Duodenal mucosa (tissue), 2 donors: Measurements from ENCODE around the gene FN3K.
"Not testable (repeated sequence)": the region's sequence is repeated elsewhere in the genome, so short reads cannot be mapped to it uniquely, and the experiment has no call there.

Experiments
- H3K27ac ChIP-seq: one replicate; pipeline ENCODE4 v1.7.0; 2013; ENCODE audit warnings: low read depth, low read length
- H3K27me3 ChIP-seq, 2 donors: one replicate each; pipeline ENCODE4 v1.7.0; 2013; ENCODE audit warnings: low read length in 2 of 2, control low read depth in 1 of 2; ENCODE audit not compliant: insufficient read depth in 2 of 2, control insufficient read depth in 1 of 2
- H3K36me3 ChIP-seq, 2 donors: one replicate each; pipeline ENCODE4 v1.7.0; 2013; ENCODE audit warnings: low read length in 2 of 2, control low read depth in 1 of 2; ENCODE audit not compliant: insufficient read depth in 2 of 2, control insufficient read depth in 1 of 2
- H3K4me1 ChIP-seq, 2 donors: one replicate each; pipeline ENCODE4 v1.7.0; 2013; ENCODE audit warnings: low read length in 2 of 2, control low read depth in 1 of 2; ENCODE audit not compliant: insufficient read depth in 2 of 2, control insufficient read depth in 1 of 2
- H3K4me3 ChIP-seq, 2 donors: one replicate each; pipeline ENCODE4 v1.7.0; 2013; ENCODE audit warnings: low read length in 2 of 2, low read depth in 1 of 2
- H3K9ac ChIP-seq, 2 donors: one replicate each; pipeline ENCODE4 v1.7.0; 2013; ENCODE audit warnings: low read length in 2 of 2, low read depth in 1 of 2
- H3K9me3 ChIP-seq, 2 donors: one replicate each; pipeline ENCODE4 v1.7.0; 2013; ENCODE audit warnings: low read length in 2 of 2, control low read depth in 1 of 2; ENCODE audit not compliant: control insufficient read depth in 1 of 2

The FN3K gene

DNA sequence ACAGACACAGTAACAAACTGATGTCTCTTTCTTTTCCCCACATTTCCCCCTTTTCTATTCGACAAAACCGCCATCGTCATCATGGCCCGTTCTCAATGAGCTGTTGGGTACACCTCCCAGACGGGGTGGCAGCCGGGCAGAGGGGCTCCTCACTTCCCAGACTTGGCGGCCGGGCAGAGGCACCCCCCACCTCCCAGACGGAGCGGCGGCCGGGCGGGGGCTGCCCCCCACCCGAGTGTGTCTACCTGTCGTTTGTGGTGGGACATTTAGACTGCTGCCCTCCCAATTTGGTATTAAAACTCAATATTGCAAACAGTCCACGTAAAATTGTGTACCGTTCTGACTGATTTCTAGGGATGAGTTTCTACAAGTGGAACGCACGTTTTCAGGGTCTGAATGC lies 39.0 kb downstream of the FN3K start:
- not testable (repeated sequence) for H3K4me1 ChIP-seq, H3K27ac ChIP-seq
- H3K9ac ChIP-seq = peak overlapping the region in 1 of 2 donors; percentile 39

DNA sequence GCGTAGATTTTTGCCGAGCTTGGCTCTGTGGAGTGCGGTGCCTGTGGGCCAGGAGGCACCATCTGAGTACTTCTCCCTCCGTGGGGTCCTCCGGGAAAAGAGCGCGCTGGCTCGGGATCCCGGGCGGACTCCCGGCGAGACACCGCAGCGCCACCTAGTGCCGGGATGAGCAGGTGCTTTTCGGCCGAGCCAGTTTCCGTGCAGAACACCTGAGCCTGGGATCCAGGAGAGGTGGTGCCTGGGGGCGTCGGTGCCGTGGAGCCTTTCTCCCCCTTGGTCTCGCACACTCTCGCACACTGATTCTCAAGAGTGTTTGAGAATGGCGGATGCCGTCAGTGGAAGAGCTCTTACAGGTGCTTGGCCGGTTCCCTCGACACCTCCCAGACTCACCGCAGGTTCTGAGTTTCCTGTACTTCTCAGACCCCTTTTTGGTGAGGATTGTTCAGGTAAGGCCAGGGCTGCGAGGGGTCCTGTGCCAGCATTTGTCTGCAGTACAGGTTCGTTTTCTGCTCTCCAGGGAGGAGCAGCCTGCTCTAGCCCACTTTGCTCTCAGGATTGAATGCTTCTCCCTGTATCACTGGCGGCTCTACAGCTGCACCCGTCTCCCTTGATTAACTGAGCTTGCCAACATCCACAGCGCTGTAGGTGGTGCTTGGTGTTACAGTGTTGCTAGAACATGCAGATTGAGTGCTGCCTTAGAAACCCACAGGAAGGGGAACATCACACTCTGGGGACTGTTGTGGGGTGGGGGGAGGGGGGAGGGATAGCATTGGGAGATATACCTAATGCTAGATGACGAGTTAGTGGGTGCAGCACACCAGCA lies 39.8 kb downstream of the FN3K start:
- Histone ChIP-seq H3K27ac (no peak overlapping the region), H3K36me3 (peaks cover 0 to 13% of the 10 kb centered on the region in 2 donors), H3K27me3 (no peaks in the 10 kb centered on the region), H3K9ac (peak overlapping the region in 1 of 2 donors; percentile 39), H3K9me3 (no peaks in the 10 kb centered on the region), H3K4me3 (peak overlapping the region; percentile 25 to 58), H3K4me1 (peaks cover 0 to 3% of the 10 kb centered on the region in 2 donors)

More for the DNA sequence above, 39.0 kb downstream of the FN3K start:
- not testable (repeated sequence) for H3K27me3 ChIP-seq, H3K9me3 ChIP-seq
- Histone ChIP-seq H3K4me3 (peak overlapping the region; percentile 25 to 58), H3K36me3 (peaks cover 0 to 19% of the 10 kb centered on the region in 2 donors)

DNA sequence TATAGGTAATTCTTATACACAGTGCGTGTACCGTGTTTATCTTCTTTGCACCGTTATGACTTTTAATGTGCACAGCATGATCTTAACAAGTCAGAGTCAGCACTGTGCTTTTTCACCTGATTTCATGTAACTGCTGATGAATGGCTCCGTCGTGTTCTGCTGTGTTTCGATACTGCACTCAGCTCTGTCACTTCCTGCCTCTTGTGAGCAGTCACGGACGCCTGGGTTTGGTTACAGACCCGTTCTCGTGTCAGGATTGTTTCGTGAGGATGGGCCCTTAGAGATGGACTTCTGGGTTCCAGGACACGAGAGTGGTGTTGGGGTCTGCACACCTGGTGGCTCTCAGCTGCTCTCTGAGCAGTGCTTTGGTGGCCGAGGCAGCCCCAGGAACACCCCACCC lies 41.0 kb downstream of the FN3K start:
- no peak overlapping the region for H3K9ac ChIP-seq
- no peak overlapping the region for H3K27ac ChIP-seq
- H3K4me3 ChIP-seq = no peak overlapping the region
- H3K4me1 ChIP-seq = peaks cover 0 to 3% of the 10 kb centered on the region in 2 donors
- peaks cover 0 to 13% of the 10 kb centered on the region in 2 donors for H3K36me3 ChIP-seq
- no peaks in the 10 kb centered on the region for H3K27me3 ChIP-seq
- H3K9me3 ChIP-seq = no peaks in the 10 kb centered on the region

DNA sequence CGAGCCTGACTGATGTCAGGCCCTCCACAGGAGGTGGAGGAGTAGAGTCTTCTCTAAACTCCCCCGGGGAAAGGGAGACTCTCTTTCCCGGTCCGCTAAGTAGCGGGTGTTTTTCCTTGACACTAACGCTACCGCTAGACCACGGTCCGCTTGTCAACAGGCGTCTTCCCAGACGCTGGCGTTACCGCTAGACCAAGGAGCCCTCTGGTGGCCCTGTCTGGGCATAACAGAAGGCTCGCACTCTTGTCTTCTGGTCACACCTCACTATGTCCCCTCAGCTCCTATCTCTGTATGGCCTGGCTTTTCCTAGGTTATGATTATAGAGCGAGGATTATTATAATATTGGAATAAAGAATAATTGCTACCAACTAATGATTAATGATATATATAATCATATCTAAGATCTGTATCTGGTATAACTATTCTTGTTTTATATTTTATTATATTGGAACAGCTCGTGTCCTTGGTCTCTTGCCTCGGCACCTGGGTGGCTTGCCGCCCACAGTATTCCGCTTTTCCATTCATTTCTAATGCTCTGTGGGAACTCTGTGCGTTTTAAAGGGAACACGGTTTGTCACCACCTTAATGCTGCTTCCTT lies 42.5 kb downstream of the FN3K start:
- H3K27me3 ChIP-seq, H3K4me3 ChIP-seq, H3K27ac ChIP-seq, H3K9me3 ChIP-seq, H3K4me1 ChIP-seq, H3K9ac ChIP-seq: not testable (repeated sequence)
- H3K36me3 ChIP-seq = peaks cover 0 to 18% of the 10 kb centered on the region in 2 donors

DNA sequence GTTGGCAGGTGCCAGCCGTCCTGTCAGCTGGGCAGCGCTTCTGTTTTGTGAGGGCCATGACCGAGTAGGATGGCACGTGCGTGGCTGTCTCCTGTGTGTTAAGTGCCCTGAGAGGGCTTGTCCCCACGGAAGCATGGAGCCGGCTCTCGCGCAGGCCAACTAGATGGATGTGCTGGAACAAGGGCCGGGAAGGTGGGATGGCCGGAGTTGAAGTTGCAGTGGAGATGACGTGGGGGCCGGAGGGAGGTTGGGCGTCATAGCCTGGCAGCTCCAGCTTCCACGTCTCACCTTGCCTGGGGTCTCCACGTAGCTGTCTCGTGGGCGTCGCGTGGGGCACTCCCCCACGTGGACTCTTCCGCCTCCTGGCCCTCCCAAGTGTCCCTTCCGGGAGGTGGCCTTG lies 44.1 kb downstream of the FN3K start:
- peaks cover 3 to 6% of the 10 kb centered on the region in 2 donors for H3K4me1 ChIP-seq
- no peaks in the 10 kb centered on the region for H3K27me3 ChIP-seq
- no peak overlapping the region for H3K27ac ChIP-seq
- no peak overlapping the region for H3K4me3 ChIP-seq
- H3K36me3 ChIP-seq = peaks cover 3 to 27% of the 10 kb centered on the region in 2 donors
- no peaks in the 10 kb centered on the region for H3K9me3 ChIP-seq
- no peak overlapping the region for H3K9ac ChIP-seq

DNA sequence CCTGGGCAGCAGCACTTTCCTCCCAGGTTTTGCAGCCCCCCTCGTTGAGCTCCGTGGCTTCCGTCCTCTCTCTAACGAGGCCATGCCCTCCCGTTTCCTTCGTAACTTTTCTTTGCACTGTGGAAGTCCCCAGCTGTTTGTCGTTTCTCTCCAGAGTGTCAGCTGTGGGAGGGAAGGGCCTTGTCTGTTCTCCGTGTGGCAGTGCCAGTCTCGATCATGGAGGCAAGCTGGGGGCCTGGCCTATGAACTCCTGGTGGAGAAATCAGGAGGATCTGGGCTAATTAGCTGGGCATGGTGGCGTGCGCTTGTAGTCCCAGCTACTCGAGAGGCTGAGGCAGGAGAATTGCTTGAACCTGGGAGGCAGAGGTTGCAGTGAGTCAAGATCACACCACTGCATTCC lies 44.8 kb downstream of the FN3K start:
- no peak overlapping the region for H3K9ac ChIP-seq
- H3K4me1 ChIP-seq = peaks cover 0 to 6% of the 10 kb centered on the region in 2 donors
- no peaks in the 10 kb centered on the region for H3K27me3 ChIP-seq
- no peak overlapping the region for H3K27ac ChIP-seq
- H3K9me3 ChIP-seq = no peaks in the 10 kb centered on the region
- no peak overlapping the region for H3K4me3 ChIP-seq
- H3K36me3 ChIP-seq = peaks cover 3 to 29% of the 10 kb centered on the region in 2 donors

DNA sequence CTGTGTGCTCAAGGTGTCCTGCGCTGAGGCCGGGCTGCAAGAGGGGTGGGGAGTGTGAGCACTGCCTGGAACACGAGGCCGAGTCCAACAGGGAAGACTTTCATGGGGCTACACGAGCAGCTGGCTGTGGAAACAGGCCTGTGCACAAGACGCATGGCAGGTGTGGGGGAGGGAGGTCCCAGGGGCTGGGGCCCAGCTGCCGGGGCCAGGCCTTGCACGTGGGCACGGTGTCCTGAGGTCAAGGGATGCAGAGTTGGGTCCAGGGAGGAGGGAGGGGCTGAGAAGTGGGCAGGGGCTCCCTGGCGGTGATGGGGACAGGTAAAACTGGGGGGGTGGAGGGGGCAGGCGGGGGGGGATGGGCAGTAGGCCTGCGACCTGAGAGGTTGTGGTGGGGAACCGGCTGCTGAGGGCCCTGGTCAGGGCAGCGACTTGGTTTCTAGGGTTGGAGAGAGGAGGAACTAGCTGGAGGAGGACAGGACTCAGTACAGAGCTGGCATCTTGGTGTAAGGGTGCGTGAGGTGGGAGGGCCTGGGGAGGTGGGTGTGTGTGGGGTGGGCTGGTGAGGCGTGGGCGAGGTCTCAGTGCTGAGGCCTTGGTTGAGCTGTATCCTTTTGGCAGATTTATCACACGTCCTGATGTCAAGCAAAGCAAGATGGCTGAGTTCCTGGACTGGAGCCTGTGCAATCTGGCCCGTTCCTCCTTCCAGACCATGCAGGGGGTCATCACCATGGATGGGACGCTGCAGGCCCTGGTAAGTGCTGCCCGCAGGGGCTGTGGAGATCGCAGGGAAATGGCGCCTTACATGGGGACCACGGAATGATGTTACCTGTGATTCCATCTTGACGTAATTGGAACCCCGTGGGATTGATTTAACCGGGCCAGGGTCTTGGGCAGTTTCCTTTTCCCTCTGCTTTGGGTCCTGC lies 45.8 kb downstream of the FN3K start:
- H3K27me3 ChIP-seq = no peaks in the 10 kb centered on the region
- no peak overlapping the region for H3K27ac ChIP-seq
- no peak overlapping the region for H3K4me3 ChIP-seq
- peaks cover 0 to 6% of the 10 kb centered on the region in 2 donors for H3K4me1 ChIP-seq
- peaks cover 3 to 27% of the 10 kb centered on the region in 2 donors for H3K36me3 ChIP-seq
- no peaks in the 10 kb centered on the region for H3K9me3 ChIP-seq
- no peak overlapping the region for H3K9ac ChIP-seq

DNA sequence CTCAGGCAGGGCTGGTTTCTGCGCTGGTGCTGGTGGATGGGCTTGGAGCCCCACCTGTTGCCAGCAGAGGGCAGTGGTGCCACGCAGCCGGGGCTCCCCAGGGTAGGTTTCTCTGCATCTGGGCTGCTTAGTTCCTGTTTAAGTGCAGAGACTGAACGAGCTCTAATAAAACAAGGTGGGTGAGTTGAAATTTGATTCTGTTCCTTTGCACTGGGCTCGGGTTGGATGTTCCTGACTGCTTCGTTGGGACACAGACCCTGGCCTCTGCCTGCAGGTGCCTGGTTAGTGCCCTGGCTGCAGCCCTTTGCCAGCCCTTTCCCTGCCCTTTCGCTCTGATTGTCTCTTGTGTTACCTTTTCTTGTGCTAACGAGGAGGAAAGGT lies 46.5 kb downstream of the FN3K start:
- no peaks in the 10 kb centered on the region for H3K27me3 ChIP-seq
- no peak overlapping the region for H3K9ac ChIP-seq
- H3K9me3 ChIP-seq = no peaks in the 10 kb centered on the region
- H3K4me1 ChIP-seq = peaks cover 0 to 6% of the 10 kb centered on the region in 2 donors
- H3K4me3 ChIP-seq = no peak overlapping the region
- H3K27ac ChIP-seq = no peak overlapping the region
- peaks cover 3 to 22% of the 10 kb centered on the region in 2 donors for H3K36me3 ChIP-seq

DNA sequence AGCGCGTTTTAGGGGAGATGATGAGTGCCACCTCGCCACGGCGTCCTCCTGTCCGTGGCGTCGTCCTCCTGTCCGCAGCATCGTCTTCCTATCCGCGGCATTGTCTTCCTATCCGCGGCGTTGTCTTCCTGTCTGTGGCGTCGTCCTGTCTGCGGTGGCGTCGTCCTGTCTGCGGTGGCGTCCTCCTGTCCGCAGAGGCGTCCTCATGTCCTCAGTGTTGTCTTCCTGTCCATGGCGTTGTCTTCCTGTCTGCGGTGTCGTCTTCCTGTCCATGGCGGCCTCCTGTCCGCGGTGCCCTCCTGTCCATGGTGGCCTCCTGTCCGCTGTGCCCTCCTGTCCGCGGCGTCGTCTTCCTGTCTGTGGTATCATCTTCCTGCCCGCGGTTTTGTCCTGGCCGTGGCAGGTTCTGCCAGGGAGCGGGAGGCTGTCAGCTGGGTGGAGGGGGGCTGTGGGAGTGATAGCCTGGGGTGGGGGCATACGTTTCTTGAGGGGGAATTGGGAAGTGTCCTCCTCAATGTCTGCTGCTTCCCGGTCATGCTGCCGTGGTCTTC lies 47.3 kb downstream of the FN3K start:
- Histone ChIP-seq H3K4me3 (peak overlapping the region in 1 of 2 donors; percentile 32), H3K27me3 (no peaks in the 10 kb centered on the region), H3K9me3 (no peaks in the 10 kb centered on the region), H3K36me3 (peaks cover 3 to 22% of the 10 kb centered on the region in 2 donors), H3K4me1 (peaks cover 0 to 9% of the 10 kb centered on the region in 2 donors), H3K9ac (no peak overlapping the region), H3K27ac (peak overlapping the region; percentile 10)
